NCI-H510A (cell line): ENCODE data around the gene TOB1.

Experiments used
- DNase-seq: peaks from one replicate; lab custom pipeline; 2025; lab: John Stamatoyannopoulos, UW

TOB1 gene

DNA sequence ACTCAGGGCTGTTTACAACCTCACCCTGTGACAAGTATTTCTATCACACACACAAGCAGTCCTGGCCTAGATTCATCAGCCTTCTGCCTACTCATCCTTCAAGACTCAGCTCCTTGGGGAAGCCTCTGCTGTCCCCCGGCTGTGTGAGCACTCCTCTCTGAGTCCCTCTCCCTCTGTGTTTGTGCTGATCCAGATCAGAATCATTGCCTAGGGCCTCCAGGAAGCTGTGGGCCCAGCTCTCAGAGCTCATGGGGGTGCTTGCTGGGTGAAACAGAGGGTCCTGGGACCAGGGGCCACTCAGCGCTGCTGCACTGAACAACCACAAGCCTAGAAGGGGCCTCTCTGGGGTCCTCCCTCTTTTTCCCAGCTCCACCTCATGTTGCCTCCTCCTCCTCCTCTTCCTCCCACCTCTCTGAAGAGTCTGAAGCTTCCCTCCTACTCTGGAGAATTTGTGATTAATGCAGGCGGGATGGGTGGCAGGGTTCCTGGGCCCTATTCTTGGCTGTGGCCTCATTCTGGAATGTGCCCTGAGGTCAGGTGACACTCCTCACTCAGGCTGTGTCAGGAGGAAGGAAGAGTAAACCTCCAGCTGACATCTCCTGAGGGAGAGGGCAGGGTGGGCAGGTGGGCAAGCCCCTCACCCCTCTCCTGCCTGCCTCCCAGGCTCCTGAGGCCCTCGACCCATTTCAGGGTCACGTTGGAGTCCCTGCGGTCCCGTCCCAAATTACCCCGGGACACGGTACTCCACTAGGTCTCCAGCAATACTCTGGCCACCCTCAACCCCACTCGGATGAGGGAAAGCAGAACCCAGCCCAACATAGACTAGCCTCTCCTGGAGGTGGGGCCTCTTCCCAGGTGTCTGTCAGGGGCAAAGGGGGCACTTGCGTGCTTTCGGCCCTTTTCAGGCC is 20.7 kb downstream of the TOB1 start:
- DNase-seq = no peak

DNA sequence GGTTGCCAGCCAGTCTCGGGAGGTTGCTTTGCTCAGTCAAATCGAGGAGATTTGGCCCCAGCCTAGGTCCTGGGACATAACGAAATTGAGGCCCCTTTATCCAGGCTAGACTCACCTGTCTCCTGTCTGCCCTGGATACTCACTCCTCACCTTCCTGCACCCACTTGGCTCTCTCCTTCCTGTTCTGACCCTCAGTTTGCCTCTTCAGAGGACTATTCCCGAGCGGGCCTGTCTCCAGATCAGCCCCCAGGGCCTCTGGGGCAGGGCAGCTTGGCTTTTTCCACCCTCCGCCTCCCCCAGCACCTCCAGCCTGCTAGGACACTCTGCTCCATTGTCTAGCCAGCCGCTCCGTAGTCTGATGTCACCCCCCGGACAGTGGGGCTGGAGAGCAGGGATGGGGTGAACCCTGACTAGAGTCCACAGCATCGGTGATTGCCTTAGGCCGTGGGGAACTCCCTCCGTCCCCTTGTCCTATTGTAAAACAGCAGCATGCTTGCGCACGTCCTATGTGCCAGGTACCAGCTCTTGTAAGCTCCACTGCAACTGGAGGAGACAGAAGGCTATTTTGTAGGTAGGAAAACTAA is 21.9 kb downstream of the TOB1 start:
- DNase-seq = no peak

DNA sequence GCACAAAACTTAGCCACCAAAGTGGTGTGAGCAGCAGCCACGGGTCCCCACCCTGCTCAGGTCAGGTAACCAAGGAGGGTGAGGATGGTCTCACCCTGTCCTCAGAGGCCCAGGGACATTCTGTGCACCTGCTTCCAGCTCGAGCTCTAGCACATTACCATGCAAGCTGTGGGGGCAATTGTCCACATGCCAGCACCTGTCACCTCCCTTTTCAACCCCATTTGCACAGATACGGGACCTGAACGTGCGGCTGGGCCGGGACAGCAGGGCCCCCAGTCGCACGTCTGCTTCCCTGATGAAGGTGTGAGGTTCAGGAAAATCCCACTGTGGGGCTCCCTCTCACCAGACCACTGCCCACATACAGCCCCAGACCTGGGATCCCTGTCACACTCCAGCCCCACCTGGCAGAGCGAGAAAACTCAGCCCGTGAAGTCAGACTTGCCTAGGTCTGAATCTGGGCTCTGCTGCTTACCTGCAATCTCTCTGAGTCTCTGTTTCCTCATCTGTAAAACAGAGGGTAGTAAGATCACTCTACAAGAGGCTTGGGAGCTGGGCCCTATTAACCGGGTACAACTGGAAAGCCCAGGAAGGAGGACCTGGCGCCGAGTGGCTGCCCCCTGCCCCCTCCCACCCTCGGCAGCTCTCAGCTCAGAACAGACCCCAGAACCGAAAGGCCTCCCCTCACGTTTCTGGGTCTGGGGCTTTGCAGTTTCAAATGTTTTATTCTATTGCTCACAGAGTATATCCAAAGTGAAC is 22.8 kb downstream of the TOB1 start:
- no peak for DNase-seq

DNA sequence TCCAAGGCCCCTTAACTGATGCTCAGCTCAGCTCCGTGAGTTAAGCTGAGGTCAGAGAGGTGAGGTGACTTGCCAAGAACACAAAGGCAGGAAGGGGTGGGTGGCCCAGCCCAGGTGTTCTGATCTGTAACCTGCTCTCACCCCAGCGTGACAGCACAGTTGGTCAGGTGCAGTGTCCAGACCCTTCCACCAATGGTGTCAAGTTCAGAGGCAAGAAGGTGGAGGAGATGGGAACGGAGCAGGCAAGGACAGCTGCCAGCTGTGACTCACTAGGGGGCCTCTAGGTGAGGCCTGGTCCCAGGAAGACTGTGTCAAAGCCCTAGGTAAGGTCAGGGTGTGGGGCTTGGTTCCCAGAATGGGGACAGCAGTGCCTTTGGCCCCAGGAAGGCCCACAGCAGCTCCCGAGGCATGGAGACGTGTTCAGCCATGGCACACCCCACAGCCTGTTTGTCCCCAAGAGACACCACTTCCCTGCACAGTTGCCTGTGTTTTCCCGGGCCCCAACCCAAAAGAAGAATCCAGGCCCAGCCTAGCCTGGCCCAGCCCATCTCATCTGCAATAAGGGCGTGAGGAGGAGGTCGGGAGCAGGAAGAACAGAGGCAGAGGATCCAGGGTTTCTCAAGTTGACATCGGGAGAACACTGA is 23.5 kb downstream of the TOB1 start:
- no peak for DNase-seq

DNA sequence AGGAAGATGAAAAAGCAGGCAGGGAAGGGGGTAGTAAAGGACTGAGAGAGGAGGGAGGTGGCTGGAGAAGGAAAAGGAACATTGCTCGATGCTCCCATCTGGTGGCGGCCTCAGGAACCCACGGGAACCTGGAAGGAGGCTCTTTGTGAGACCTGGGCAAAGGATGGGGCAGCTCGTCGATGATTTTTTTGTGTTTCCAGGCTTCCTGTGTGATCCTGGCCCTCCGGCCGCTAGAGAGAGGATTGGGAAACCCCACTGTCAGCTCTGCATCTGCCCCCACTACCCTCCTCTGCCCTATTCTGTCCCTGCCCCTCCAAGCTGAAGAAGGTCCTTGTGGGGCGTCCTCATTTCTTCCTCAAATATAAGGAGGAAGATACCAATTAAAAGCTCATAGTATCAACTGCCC is 24.2 kb downstream of the TOB1 start:
- peak; percentile 32 for DNase-seq

DNA sequence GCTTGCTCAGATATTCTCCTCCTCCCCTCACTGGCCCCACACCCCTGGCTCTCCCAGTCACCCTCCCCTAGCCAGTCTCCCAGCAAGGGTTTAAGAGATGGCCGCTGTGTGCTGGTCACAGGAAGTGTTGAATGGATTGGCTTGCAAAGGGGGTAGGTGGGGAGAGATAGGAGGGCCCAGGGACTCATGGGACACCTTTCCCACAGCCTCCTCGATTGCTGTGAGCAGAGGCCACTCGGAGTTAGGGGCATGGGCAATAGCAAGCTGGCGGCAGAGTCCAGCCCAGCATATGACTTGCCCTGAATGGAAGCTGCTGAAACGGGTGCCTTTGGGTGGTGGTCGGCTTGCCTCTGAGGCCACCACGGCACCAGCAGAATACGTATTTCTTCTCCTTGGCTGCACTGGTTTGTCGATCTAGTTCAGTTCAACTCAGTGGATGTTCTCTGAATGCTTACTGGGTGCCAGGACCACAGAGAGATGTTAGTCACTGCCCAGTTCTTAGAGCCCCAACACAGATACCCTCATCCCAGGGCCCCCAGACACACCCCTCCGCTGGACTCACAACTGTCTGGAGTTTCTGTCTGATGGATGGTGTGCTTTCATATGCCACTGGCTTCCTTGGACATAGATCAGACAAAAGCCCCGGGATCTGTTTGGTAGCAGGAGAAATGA is 24.7 kb downstream of the TOB1 start:
- DNase-seq = no peak

DNA sequence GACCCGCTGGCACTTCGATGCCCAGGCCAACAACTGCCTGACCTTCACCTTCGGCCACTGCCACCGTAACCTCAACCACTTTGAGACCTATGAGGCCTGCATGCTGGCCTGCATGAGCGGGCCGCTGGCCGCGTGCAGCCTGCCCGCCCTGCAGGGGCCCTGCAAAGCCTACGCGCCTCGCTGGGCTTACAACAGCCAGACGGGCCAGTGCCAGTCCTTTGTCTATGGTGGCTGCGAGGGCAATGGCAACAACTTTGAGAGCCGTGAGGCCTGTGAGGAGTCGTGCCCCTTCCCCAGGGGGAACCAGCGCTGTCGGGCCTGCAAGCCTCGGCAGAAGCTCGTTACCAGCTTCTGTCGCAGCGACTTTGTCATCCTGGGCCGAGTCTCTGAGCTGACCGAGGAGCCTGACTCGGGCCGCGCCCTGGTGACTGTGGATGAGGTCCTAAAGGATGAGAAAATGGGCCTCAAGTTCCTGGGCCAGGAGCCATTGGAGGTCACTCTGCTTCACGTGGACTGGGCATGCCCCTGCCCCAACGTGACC is 25.8 kb downstream of the TOB1 start:
- DNase-seq = no peak

DNA sequence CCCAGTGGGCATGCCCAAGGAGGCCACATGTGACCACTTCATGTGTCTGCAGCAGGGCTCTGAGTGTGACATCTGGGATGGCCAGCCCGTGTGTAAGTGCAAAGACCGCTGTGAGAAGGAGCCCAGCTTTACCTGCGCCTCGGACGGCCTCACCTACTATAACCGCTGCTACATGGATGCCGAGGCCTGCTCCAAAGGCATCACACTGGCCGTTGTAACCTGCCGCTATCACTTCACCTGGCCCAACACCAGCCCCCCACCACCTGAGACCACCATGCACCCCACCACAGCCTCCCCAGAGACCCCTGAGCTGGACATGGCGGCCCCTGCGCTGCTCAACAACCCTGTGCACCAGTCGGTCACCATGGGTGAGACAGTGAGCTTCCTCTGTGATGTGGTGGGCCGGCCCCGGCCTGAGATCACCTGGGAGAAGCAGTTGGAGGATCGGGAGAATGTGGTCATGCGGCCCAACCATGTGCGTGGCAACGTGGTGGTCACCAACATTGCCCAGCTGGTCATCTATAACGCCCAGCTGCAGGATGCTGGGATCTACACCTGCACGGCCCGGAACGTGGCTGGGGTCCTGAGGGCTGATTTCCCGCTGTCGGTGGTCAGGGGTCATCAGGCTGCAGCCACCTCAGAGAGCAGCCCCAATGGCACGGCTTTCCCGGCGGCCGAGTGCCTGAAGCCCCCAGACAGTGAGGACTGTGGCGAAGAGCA is 26.4 kb downstream of the TOB1 start:
- no peak for DNase-seq

DNA sequence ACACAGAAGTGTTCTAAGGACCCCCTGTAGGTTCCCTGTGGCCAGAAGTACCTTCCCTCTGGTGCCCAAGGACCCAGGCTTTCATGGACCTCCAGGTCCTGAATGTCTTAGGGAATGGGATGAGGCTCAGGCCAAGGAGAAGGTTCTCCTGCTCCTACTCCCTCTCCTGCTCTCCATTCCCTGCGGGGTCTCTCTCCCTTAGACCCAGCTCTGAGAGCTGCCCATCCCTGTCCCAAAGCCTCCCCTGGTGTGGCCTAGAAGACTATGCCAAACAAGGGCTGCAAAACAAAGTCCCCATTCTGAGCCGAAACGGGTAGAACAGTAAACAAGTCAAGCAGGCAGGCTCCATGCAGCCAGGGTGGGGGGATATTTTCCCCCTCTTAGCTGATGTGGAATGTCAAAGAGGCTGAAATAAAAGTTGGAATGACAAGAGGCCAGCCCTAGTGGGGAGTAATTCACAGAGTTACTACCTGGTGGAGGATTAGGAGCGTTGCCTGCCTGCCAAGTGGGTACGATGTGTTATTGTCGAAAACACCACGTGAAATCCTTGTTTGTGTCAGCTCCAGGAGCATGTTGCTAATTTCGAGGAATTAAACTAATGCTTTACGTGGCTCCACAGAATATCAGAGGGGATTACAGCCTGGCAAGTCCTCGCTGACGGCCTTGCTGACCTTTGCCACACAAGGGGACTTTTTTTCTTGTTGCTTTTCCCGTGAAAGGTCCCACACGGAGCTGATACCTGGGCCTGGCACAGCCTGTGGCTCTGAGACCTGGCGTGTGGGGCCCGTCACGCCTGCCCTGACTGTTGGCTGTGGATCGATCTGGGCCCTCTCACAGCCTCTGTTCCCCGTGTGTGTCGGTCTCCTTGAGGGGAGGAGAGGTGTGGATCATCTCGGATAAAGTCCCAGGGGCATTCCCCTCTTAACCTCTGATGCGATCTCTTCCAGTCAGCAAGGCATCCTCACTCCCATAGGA is 27.9 kb downstream of the TOB1 start:
- DNase-seq = no peak

DNA sequence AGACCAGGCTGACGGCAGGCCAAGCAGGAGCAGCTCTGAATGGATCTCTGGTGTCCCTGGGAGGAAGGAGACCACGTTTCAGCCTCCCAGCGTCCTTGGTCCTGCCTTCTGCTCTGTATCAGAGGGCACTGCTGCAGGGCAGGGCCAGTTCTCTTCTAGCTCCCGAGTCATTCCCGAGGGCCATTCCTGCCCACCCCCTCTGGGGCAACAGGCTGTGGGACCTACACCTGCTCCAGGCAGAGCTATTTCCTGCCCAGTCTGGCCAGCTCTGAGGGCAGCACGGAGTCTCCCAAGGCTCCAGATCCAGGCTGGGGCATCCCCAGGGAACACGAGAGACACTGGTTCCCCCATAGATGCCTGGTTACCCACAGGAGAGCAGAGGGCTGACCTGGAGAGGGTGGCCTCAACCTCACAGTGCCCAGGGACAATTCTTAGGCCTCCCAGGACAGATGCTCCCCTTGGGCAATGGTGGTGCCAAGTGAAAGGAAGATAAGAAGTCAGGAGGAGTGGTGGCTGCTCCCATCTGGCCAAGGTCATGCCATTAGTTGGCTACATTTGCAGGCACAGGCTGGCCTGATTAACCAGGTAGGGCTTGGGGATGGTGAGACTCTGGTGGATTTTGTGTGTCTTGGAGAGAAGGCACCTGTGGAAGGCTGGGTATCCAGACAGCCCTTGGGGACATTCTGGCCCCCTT is 28.7 kb downstream of the TOB1 start:
- no peak for DNase-seq

DNA sequence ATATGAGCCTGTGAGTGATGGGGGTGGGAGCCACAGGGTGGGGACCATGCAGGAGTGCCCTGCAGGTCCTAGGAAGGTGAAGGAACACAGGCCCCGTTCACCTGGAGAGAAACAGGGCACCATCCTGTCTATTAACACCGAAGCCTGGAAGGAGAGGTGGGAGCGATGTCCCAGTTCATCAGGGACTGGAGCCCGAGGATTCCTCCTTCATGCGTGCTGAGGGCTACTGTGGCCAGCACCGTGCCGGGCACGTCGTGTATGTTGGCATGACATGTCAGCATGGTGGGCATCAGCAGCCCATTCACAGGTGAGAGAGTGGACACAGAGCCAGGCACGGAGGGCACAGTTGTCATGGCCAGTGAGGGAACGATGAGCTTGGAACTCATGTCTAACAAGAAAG is 29.3 kb downstream of the TOB1 start:
- DNase-seq = no peak

DNA sequence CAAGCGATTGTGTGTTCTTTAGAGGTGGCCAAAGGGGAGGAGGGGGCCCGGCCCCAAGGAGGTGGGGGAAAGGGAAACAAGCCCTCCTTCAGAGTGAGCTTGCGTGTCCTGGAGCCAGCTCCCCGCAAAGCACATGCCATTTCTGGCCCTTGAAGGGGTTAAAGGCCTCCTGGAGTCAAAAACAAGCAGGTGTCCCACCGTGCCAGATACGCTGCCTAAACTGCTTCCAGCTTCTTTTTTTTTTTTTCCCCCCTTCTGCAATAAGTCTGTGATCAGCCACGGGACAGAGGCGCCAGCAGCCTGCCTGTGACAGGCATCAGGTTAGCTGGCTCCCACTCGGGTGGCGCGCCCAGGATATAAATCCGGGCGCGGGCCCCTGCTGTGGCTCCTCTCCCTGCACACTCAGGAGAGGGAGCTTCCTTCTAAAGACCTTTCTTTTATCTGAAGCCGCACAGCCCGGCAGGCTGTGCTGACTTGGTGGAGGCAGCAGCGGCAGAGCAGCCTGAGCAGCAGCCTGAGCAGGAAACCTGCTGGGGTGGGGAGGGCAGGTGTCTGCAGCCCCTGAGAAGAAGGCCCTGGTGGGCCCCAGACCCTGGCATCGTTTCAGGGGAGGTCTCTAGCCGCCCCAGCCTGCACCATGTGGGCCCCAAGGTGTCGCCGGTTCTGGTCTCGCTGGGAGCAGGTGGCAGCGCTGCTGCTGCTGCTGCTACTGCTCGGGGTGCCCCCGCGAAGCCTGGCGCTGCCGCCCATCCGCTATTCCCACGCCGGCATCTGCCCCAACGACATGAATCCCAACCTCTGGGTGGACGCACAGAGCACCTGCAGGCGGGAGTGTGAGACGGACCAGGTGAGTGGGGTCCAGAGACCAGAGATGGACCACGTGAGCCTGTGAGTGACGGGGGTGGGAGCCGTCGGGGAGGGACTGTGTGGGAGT is 30.6 kb downstream of the TOB1 start, which contains the start of gene WFIKKN2:
TSS of gene WFIKKN2 (plus strand) at position 286 of the 934 bp plus-strand sequence. CDS start at position 638, 352 bp downstream.
- DNase-seq = no peak

DNA sequence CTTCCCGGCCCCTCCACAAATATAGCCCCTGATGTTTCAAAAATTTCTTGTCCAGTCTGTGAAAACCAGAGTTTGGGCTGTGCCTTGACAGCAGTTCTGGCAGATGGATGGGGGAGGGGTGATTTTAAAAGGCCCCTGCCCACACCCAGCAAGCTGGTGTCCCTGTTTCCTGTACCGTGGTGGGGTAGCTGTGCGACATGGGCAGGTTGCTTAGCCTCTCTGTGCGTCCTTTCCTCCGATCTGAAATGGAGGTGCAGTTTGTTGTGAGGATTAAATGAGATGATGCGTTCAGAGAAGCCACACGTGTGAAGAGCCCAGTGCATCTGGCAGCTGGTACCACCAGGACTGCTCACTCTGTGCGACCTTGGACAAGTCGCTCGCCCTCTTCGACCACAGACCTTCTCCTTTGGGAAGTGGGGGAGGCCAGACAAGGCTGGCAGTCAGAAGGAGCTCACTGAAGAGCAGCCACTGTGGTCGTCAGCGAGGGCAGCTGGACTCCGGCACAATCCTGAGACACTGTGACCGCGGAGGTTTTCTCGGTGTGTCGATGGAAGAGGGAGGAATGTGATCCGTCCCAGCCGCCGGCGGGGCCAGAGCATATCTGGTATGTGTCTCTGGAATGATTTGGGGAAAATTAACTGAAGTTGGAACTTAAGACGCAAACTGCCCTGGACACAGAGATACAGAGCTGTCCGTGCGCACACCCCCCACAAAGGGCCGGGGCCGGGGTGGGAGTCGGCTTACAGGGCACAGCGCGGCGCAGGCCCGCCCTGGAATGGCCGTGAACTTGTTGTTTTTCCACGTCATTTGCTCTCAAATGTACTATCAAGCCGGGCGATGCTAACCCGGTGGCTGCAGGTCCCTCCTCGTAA is 31.5 kb downstream of the TOB1 start:
- no peak for DNase-seq

DNA sequence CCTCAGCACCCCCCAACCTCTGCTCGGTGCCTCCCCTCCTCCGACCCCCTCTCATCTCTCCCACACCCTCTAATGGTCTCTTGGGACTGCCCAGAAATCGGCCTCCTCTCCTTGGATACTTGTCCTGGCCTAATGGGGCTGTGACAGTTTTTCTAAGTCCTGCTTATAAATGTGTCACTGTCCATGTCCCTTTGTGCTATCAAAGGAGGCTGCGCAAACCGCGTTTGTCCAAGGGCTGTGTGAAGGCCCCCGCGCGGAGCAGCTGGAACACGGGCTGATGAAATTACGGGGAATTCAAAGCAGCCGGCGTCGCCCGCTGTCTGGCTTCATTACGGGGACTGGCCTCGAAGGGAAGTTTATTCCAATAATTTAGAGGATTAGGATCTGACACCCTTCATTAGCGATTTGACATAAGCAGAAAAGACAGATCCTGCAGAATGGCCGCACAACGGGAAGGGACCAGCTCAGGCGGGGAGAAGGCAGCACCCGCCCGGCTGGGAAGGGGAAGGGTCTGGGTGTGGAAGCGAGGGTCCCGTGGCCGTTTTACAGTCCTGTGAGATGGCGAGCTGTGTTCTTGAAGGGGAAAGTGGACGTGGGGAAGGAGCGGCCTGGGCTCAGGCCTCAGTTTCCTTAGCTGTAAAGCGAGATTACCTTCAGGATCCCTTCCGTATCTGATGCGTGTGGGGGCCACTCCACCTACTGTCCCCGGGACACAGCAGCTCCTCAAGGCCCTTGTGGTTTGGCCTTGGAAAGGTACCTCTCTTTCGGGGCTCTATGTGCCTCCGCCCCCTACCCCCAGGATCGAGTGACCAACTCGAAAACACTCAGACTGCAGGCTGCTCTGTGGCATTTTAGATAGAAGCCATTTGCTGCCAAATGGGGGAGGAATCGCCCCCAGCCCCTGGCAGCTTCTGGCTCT is 32.4 kb downstream of the TOB1 start:
- no peak for DNase-seq

DNA sequence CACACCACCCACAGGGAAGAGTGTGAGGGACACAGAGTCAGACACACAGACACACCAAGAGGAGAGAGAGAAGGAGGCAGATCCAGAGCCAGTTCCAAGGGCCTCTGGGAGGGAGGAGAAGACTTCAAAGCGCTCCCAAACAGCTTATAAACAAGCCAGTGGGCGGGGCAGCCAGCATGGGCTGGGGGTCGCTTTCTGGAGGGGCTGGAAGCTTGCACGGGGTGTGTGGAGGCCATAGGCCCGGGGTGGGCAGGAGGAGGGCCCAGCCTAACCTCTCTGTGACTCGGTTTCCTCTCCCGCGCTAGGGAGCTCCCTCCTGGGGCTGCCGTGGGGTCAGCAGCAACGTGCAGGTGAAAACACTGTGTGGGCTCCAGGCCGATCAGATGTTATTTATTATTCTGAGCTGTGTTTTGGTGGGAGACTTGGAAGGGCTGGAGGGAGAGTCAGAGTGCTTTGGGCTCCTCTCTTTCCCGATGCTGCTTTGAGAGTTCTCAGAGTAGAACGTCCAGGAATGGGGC is 33.2 kb downstream of the TOB1 start:
- no peak for DNase-seq
